Measurements from ENCODE around the gene NCOA5. TPM values are rescaled to one million over a fixed set of nuclear protein-coding genes. Genes with fewer than 3 reads are reported as not detected.

NCOA5 gene
- total and polyA plus RNA-seq, 7 donors: 8.8 to 17.3 (median 11.4) TPM

DNA sequence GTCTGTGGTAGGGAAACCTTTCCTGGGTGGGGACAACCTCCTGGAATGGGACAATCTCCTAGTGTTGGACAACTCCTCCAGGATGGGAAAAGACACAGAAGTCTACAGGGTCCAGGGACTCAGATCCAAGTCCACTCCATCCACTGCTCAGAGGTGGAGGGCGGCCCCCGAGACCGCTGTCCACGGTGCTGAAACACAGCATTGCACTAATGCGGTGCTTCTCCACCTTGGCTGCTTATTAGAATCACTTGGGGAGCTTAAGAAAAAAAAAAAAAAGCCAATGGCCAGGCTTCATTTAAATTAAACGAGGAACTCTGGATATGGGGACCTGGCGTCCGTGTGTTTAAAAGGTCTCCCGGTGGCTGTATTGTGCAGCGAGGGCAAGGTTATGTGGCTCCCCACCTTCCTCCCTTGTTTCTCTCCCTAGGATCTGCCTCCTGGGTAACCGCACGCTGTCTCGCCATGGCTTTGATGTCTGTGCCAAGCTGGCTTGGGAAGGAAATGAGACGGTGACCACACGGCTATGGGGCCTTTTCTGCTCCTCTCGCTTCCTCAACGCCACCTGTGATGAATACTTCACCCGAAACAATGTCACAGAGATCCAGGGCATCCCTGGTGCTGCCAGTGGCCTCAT, 48.7 kb downstream of the NCOA5 start:
- Histone ChIP-seq H3K36me3 (ENCODE audit: insufficient read depth in 1 of 2, low read depth in 1 of 2) (no peaks in the 10 kb centered on the region), H3K9me3 (no peaks in the 10 kb centered on the region), H3K27ac (no peak overlapping the region), H3K4me3 (no peak overlapping the region), H3K27me3 (ENCODE audit: insufficient read depth in 3 of 3, low read length in 2 of 3) (peaks cover 0 to 23% (median 4%) of the 10 kb centered on the region in 3 donors), H3K4me1 (no peaks in the 10 kb centered on the region)
- ATAC-seq (no peak), DNase-seq (no peak)
- 21 to 26% (median 24%) methylated on average over 18 of the region's 18 CpGs for WGBS, 3 donors
- TF ChIP-seq, protein P1, sequence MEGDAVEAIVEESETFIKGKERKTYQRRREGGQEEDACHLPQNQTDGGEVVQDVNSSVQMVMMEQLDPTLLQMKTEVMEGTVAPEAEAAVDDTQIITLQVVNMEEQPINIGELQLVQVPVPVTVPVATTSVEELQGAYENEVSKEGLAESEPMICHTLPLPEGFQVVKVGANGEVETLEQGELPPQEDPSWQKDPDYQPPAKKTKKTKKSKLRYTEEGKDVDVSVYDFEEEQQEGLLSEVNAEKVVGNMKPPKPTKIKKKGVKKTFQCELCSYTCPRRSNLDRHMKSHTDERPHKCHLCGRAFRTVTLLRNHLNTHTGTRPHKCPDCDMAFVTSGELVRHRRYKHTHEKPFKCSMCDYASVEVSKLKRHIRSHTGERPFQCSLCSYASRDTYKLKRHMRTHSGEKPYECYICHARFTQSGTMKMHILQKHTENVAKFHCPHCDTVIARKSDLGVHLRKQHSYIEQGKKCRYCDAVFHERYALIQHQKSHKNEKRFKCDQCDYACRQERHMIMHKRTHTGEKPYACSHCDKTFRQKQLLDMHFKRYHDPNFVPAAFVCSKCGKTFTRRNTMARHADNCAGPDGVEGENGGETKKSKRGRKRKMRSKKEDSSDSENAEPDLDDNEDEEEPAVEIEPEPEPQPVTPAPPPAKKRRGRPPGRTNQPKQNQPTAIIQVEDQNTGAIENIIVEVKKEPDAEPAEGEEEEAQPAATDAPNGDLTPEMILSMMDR (IDR thresholded peaks at IDR 0.05): no peak
- intact Hi-C loops (cut with DNase I): no loop called here

DNA sequence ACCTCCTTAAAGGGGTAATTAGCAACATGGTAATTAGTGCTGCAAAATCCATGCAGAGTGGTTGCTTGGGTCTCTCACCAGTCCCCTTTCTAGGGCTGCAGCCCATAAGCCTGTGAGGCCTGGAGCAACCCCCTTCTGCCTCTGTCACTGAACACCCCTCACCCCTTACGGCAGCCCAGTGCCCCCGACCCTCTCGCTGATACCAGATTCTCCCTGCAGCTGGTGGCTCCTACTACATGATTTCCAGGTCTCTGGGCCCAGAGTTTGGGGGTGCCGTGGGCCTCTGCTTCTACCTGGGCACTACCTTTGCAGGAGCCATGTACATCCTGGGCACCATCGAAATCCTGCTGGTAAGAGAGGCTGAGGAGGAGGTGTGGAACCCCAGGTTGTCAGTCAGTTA, 52.7 kb downstream of the NCOA5 start:
- no peaks in the 10 kb centered on the region for H3K36me3 ChIP-seq (ENCODE audit: insufficient read depth in 1 of 2, low read depth in 1 of 2)
- TF ChIP-seq, protein P1 (IDR thresholded peaks at IDR 0.05): no peak
- H3K4me1 ChIP-seq: no peaks in the 10 kb centered on the region

DNA sequence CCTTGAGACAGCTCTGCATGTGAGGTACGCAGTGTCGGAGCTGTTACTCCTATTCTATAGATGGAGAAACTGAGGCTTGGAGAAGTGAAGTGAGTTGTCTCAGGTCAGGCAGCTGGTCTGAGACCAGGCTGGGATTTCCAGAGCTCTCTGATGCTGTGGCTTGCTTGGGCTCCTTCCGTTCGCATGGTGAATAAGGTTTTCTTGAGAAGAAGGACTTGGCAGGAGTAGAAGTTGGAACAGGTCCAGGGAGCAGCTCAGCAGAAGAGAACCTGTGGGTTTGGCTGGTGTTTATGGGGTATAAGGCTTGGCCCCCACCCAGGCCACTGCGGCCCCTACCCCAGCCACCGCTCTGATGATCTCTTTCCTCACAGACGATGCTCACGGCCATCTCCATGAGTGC, 53.4 kb downstream of the NCOA5 start:
- H3K27ac ChIP-seq: no peak overlapping the region
- no peaks in the 10 kb centered on the region for H3K4me1 ChIP-seq
- no peak for ATAC-seq
- H3K36me3 ChIP-seq (ENCODE audit: insufficient read depth in 1 of 2, low read depth in 1 of 2): no peaks in the 10 kb centered on the region
- TF ChIP-seq, protein P1 (IDR thresholded peaks at IDR 0.05): no peak
- no peaks in the 10 kb centered on the region for H3K9me3 ChIP-seq
- intact Hi-C loops (cut with DNase I): no loop called here
- WGBS, 3 donors: 83 to 84% (median 83%) methylated on average over 8 of the region's 8 CpGs
- no peak overlapping the region for H3K4me3 ChIP-seq
- DNase-seq: no peak
- peaks cover 5 to 48% (median 16%) of the 10 kb centered on the region in 3 donors for H3K27me3 ChIP-seq (ENCODE audit: insufficient read depth in 3 of 3, low read length in 2 of 3)

More for the DNA sequence above, 52.7 kb downstream of the NCOA5 start:
- 59 to 75% (median 59%) methylated on average over 5 of the region's 5 CpGs for WGBS, 3 donors
- Histone ChIP-seq H3K27me3 (ENCODE audit: insufficient read depth in 3 of 3, low read length in 2 of 3) (peaks cover 5 to 48% (median 10%) of the 10 kb centered on the region in 3 donors), H3K27ac (no peak overlapping the region), H3K4me3 (no peak overlapping the region), H3K9me3 (no peaks in the 10 kb centered on the region)
- no peak for DNase-seq
- intact Hi-C loops (cut with DNase I): no loop called here
- no peak for ATAC-seq

DNA sequence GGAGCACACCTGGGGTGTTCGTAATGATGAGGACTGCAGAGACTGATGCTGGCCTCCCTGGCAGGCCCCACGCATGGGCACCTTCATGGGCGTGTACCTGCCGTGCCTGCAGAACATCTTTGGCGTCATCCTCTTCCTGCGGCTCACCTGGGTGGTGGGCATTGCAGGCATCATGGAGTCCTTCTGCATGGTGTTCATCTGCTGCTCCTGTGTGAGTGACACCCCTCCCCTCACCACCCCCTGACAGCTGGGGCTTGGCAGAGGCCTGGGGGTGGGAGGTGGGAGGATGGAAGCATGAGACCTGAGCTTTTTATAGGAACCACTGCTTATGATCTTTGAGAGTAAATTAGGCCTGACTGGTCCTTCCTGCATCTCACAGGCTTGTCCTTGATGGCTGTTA, 54.0 kb downstream of the NCOA5 start:
- Histone ChIP-seq H3K36me3 (ENCODE audit: insufficient read depth in 1 of 2, low read depth in 1 of 2) (no peaks in the 10 kb centered on the region), H3K4me1 (no peaks in the 10 kb centered on the region), H3K4me3 (no peak overlapping the region), H3K9me3 (no peaks in the 10 kb centered on the region), H3K27me3 (ENCODE audit: insufficient read depth in 3 of 3, low read length in 2 of 3) (peaks cover 5 to 48% (median 20%) of the 10 kb centered on the region in 3 donors), H3K27ac (no peak overlapping the region)
- TF ChIP-seq, protein P1 (IDR thresholded peaks at IDR 0.05): no peak
- 75 to 82% (median 77%) methylated on average over 6 of the region's 6 CpGs for WGBS, 3 donors
- no peak for DNase-seq
- intact Hi-C loops (cut with DNase I): no loop called here
- ATAC-seq: no peak

DNA sequence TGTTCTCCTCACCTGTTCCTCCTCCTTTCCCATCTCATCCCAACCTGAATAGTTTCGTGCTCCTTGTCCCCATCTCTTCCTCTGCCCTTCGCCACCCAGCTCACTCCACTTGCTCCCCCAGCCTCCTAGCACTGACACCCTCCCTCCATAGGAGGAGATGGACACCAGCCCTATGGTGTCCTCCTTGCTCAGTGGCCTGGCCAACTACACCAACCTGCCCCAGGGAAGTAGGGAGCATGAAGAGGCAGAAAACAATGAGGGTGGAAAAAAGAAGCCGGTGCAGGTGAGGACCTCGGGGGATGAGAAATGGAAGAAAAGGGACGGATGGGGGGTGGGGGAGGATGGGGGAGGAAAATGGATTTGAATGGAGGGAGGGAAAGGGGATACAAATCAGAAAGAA, 54.5 kb downstream of the NCOA5 start:
- Histone ChIP-seq H3K27me3 (ENCODE audit: insufficient read depth in 3 of 3, low read length in 2 of 3) (peaks cover 7 to 52% (median 21%) of the 10 kb centered on the region in 3 donors), H3K4me3 (no peak overlapping the region), H3K4me1 (no peaks in the 10 kb centered on the region), H3K36me3 (ENCODE audit: insufficient read depth in 1 of 2, low read depth in 1 of 2) (no peaks in the 10 kb centered on the region), H3K9me3 (no peaks in the 10 kb centered on the region), H3K27ac (no peak overlapping the region)
- TF ChIP-seq, protein P1 (IDR thresholded peaks at IDR 0.05): no peak
- DNase-seq (no peak), ATAC-seq (no peak)
- 55 to 68% (median 64%) methylated on average over 5 of the region's 5 CpGs for WGBS, 3 donors
- intact Hi-C loops (cut with DNase I): no loop called here
